ENCODE measurements around the gene TCF12. TPM values are rescaled to one million over a fixed set of nuclear protein-coding genes. Genes with fewer than 3 reads are reported as not detected.

The TCF12 gene
- polyA plus RNA-seq, 1 donor (not counting 4 experiments of a cell fraction or from before 2014, with no cell fraction given): 48.3 TPM

- Histone ChIP-seq H3K9ac (ENCODE audit: control insufficient read depth, extremely low read depth, insufficient read depth, low read length) (no peak overlapping the region), H3K27me3 (ENCODE audit: control insufficient read depth, extremely low read depth, insufficient read depth, low read length) (no peaks in the 10 kb centered on the region), H3K27ac (ENCODE audit: control insufficient read depth, insufficient read depth, low read length) (no peak overlapping the region), H3K4me1 (ENCODE audit: control insufficient read depth, extremely low read depth, insufficient read depth, low read length) (no peaks in the 10 kb centered on the region), H3K9me3 (ENCODE audit: control insufficient read depth, low read depth, low read length) (no peaks in the 10 kb centered on the region), H3K36me3 (ENCODE audit: control insufficient read depth in 2 of 2, extremely low read depth in 1 of 2, insufficient read depth in 2 of 2, low read length in 2 of 2) (no peaks in the 10 kb centered on the region), H3K9me1 (ENCODE audit: control insufficient read depth, extremely low read depth, insufficient read depth, low read length) (no peaks in the 10 kb centered on the region), H3K79me2 (ENCODE audit: control insufficient read depth, insufficient read depth, low read length) (peaks cover 37% of the 10 kb centered on the region), H2AFZ (ENCODE audit: control insufficient read depth, low read length) (no peak overlapping the region), H4K20me1 (ENCODE audit: control insufficient read depth, extremely low read depth, insufficient read depth, low read length) (no peaks in the 10 kb centered on the region), H3K4me2 (ENCODE audit: control insufficient read depth, extremely low read depth, insufficient read depth, low read depth, low read length) (no peak overlapping the region), H3K4me3 (ENCODE audit: control insufficient read depth in 2 of 3, extremely low read depth in 1 of 3, insufficient read depth in 2 of 3, low read depth in 1 of 3, low read length in 3 of 3) (no peak overlapping the region)
- dilution Hi-C loops (cut with MboI; ENCODE audit: extremely low pct_ligation_motif_present, low sequenced_read_pairs): no loop called here
- FAIRE-seq (no peak), DNase-seq (ENCODE audit: low read depth, low spot score) (no peak)
- TF ChIP-seq CTCF (optimal IDR thresholded peaks at IDR 0.05 in 1 of 3, IDR thresholded peaks at IDR 0.05 in 1 of 3, conservative IDR thresholded peaks at IDR 0.05 in 1 of 3; ENCODE audit: extremely low read depth in 1 of 3, insufficient read depth in 2 of 3, low read length in 3 of 3) (no peak), EZH2 (IDR thresholded peaks at IDR 0.05; ENCODE audit: low read length) (no peak)
Observed at GRCh38 chr15:57044072-57044702, 125.7 kb downstream of the TCF12 start.

- Histone ChIP-seq H3K9ac (ENCODE audit: control insufficient read depth, extremely low read depth, insufficient read depth, low read length) (no peak overlapping the region), H3K27ac (ENCODE audit: control insufficient read depth, insufficient read depth, low read length) (no peak overlapping the region), H3K4me1 (ENCODE audit: control insufficient read depth, extremely low read depth, insufficient read depth, low read length) (no peaks in the 10 kb centered on the region), H3K9me1 (ENCODE audit: control insufficient read depth, extremely low read depth, insufficient read depth, low read length) (no peaks in the 10 kb centered on the region), H3K27me3 (ENCODE audit: control insufficient read depth, extremely low read depth, insufficient read depth, low read length) (no peaks in the 10 kb centered on the region), H2AFZ (ENCODE audit: control insufficient read depth, low read length) (no peak overlapping the region), H4K20me1 (ENCODE audit: control insufficient read depth, extremely low read depth, insufficient read depth, low read length) (no peaks in the 10 kb centered on the region), H3K4me2 (ENCODE audit: control insufficient read depth, extremely low read depth, insufficient read depth, low read depth, low read length) (no peak overlapping the region), H3K4me3 (ENCODE audit: control insufficient read depth in 2 of 3, extremely low read depth in 1 of 3, insufficient read depth in 2 of 3, low read depth in 1 of 3, low read length in 3 of 3) (no peak overlapping the region), H3K9me3 (ENCODE audit: control insufficient read depth, low read depth, low read length) (no peaks in the 10 kb centered on the region), H3K79me2 (ENCODE audit: control insufficient read depth, insufficient read depth, low read length) (peaks cover 37% of the 10 kb centered on the region), H3K36me3 (ENCODE audit: control insufficient read depth in 2 of 2, extremely low read depth in 1 of 2, insufficient read depth in 2 of 2, low read length in 2 of 2) (no peaks in the 10 kb centered on the region)
- TF ChIP-seq EZH2 (IDR thresholded peaks at IDR 0.05; ENCODE audit: low read length): no peak
- dilution Hi-C loops (cut with MboI; ENCODE audit: extremely low pct_ligation_motif_present, low sequenced_read_pairs): no loop called here
- FAIRE-seq: no peak
- no peak for DNase-seq (ENCODE audit: low read depth, low spot score)
Observed at GRCh38 chr15:57044970-57045369, 126.5 kb downstream of the TCF12 start.

Measured in keratinocyte (primary cell).